ENCODE data around the gene CHST13.
"Not testable (repeated sequence)": the region's sequence is repeated elsewhere in the genome, so short reads cannot be mapped to it uniquely, and the experiment has no call there.

Gene CHST13

DNA sequence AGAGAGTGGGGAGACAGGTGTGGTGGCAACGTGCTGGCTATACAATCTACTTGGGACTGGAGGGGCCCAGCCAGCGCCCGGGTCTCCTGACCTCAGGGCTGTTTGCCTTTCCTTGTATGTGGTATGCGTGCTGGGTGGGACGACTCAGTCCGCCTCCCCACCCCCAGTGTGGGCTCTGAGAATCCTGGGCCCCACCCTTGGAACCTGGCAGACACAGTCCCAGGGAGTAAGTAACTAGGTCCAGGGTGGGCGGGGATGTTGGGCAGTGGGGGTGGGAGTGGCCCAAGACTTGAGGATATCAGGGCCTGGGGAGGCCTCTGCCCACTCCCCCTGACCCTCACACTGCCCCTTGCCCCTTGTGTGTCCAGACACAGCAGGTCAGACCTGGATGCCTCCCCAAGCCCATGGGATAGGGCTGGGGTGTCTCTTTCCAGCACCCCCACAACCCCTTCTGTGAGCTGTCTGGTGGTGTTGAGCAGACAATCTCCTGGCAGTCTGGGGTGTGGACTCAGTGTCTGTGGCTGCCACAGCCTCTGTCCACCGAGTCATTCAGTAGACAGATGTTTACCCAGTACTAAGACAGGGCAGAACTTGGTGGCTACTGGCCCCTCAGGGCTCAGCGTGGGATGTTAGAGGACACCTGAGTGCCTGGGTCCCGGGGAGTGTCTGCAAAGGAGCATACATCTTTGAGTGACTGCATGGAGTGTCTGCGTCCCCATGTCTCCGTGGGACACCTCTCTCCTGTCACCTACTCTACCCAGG lies 1.3 kb downstream of the CHST13 start:
- in situ Hi-C loops (cut with MboI; ENCODE audit: low sequenced_read_pairs), result no loop called here

DNA sequence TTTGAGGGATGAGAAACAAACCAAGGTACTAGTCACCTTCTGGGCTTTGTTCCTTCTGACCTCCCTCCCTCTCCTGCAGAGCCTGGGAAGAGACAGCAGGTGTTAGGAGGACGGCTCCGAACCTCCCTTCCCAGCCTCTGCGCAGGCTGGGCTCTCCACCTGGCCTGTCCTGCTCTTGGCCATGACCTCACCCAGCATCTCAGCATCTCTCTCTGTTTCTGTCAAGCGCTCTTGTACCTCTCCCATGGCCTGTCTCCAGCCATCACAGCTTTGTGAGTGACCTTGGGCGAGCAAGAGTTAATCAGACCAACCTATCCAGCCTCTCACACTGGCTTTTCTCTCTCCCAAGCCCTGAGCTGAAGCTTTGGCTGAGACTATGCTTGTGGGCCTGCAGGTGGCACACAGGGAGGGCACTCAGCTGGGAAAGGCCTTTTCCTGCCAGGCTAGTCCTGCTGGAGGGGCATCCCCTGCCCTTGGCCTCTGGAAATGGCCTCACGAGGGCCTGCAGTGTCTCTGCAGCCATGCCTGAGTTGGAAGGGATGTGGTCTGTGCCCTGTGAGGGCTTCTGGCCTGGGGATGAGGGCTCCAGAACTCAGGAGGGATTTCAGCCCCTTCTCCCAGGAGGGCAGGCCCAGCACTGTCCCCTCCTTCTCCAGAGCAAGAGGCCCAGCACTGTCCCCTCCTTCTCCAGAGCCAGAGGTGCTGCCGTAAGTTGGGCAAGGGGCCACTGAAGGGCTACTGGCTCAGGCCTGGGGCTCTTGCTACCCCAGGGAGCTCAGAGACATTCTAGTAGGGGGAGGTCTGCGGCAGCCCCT lies 2.1 kb downstream of the CHST13 start:
- in situ Hi-C loops (cut with MboI; ENCODE audit: low sequenced_read_pairs), result no loop called here

DNA sequence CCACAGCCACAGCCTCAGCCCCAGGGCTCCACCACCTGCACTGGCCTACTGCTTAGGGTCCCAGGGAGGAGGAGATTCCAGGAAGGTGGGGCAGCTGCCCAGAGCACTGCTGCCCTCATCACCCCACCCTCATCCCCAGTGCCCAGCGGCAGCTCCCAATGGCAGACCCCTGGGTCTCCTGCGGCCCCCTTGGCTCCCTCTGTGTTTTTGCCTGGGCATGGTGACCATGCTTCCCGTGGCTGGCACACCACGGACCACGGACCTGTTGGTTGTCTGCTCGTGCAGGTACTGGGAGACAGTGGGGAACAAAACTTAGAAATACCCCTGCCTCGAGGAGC lies 2.7 kb downstream of the CHST13 start:
- in situ Hi-C loops (cut with MboI; ENCODE audit: low sequenced_read_pairs), result no loop called here

DNA sequence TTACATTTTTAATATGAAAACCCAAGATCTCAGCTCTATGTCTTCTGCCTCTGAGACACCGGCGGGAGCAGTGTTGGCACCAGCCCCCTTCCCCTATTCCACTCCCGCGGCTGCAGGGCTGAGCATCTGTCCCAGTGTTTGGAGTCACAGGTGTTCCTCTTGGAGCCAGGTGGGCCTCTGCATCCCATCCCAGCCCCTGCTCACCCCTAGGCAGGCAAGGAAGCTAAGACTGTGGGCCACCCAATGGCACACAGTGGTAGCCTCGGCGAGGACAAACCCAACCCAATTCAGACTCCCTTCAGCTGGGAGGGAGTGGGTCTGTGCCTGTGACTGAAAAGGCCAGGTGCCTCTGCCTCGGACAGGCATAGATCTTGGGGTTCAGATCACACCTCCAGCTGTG lies 3.1 kb downstream of the CHST13 start:
- in situ Hi-C loops (cut with MboI; ENCODE audit: low sequenced_read_pairs), result no loop called here

DNA sequence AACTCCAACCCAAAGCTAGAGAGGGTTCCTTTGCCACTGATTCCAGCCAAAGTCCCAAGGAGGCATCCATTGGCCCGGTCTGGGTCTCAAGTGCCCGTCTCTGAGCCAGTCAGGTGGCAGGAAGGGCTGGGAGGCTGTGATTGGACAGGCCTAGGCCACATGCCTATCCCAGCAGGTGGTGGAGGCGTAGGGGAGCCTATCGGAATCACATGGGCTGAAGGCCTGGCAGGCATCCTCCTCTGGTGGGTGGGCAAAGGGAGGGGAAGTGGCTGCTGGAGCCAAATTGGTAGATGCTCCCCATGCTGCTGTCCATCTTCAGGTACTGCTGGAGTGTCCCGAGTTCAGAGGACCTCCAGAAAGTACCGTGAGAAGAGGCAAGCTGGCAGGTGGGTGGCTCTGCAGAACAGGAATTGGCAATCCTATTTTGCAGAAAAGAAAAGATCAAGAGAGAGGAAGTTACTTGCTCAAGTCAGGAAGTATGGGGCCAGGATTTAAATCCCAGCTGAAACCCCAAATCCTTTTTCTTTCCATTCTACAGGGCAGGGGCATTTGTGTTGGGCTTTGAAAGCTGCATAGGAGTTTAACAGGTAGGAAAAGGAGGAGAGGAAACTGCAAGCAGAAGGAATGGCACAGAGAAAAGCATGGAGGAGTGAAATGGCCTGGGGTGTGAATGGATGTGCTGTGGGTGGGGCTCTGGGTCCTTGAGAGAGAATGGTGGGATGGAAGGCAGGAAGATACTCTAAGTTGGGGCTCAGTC lies 3.7 kb downstream of the CHST13 start:
- in situ Hi-C loops (cut with MboI; ENCODE audit: low sequenced_read_pairs), result no loop called here

DNA sequence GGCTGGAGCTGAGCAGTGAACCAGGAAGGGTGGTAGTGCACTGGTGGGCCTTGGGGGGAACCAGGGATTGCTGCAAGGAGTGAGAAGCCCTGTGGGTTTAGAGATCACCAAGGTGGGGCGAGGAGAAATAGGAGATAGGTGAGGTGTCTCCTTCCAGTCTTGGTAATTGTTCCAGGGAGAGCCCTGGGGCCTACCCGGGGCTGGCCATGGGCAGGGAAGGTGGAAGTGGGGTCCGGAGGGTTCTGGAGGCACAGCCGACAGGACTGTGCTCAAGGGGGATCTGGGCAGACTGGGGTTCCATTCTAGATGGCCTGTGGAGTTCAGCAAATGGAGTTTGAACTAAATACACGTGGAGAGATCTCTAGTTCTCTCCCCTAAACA lies 4.5 kb downstream of the CHST13 start:
- in situ Hi-C loops (cut with MboI; ENCODE audit: low sequenced_read_pairs), result no loop called here

DNA sequence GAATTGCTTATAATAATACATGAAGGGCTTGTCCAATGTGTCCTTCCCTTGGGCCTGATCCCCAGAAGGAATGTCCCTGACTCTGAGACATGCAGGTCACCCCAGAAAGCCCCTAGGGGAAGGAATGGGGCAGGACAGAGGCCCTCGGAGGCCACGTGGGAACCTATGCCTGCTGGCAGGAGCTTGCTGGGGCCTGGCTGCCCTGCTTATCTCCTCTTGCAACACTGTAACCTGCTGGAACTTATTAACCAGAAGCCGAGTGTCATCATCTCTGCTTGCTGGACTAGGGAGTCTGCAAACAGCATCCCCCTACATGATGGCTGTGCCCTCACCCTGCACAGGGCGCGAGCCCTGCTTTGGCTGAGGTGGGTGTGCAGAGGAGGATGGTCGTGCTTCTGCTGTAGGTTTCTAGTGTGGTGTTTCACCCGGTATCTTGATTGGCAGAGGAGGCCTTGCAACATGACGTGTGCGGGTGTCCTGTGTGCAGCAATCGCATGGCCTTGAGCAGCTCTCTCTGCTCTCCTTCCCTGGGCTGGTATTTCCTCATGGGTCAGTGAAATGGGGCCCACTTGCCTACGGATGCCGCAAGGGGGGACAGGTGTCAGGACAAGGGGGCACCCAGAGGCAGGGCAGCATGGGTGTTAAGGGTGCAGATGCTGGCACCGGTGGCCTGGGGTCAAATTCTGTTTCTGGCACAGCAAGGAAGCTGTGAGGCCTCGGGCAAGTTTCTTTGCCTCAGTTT lies 5.0 kb downstream of the CHST13 start:
- in situ Hi-C loops (cut with MboI; ENCODE audit: low sequenced_read_pairs), result no loop called here

DNA sequence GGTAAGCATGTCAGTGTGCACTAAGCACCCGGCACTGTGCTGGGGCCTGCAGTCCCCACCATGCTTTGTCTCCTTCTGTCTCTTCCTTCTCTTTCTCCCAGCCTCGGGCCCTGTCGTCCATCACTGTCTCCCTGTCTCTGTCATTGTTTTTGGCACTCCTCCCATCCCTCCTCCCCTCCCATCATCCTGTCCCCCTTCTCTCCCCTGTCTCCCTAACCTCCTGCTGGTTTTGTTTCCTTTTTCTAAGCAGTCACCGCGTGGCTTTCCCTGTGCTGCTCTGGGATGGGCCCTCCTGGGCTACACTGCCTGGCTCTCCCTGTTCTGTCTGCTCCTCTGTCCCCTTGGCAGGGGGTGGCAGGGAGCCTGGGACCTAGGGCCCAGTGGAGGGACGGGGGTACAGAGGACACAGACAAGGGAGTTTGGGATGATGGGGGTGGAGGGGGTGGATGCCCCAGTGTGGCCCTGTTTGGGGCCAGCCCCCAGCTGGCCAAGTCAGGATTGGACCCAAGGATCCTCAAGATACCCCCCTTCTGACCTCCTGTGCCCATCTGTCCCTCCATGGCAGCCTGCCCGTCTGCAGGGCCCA lies 5.7 kb downstream of the CHST13 start:
- in situ Hi-C loops (cut with MboI; ENCODE audit: low sequenced_read_pairs), result no loop called here

DNA sequence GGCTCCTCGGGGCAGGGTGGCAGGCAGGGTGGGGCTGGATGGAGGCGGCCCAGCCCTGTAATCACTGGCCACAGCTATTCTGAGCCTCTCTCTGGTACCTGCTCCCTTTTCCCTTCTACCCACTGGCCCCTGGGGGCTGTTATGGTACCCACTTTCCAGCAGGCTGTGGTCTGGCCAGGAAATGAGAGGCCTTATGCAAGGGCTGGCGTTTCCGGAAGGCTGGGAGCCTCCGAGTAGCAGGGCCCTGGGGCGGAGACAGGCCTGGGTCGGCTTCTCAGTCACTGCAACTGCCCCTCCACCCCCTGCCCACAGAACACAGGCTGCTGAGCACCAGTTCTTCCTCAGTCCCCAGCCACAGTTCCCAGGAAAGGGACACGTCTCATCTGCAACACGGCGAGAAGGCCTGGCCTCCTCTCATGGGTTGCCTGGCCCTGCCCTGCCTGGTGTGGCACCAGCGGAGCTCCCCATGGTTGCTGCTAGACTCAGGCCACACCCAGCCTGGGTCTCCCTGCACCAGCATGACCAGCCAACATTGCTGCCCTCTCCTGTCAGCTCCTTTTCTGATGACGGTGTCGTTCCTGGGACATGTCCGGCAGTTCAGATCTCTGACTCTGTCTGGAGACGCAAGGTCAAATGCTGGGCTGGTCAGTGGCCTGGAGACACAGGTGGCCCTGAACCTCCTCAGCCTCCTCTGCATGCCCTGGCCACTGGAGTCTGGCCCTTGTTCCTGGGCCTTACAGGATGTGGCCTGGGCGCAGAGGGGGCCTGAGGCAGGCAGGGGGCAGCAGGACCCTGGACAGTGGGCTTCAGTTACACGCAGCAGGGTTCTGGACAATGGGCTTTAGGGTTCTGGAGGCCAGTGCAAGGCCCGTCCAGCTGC lies 6.5 kb downstream of the CHST13 start:
- in situ Hi-C loops (cut with MboI; ENCODE audit: low sequenced_read_pairs), result no loop called here

DNA sequence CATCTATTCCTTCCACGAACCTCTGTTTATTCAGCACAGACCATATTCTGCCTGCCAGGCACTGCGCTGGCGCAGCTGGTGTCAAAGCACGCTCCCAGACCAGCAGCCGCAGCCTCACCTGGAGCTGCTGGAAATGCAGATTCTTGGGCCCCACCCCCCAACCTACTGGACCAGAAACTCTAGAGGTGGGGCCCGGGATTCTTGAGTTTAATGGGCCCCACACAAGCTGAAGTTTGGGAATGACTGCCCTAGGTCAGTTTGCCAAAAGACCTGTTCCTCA lies 7.0 kb downstream of the CHST13 start:
- in situ Hi-C loops (cut with MboI; ENCODE audit: low sequenced_read_pairs), result no loop called here

DNA sequence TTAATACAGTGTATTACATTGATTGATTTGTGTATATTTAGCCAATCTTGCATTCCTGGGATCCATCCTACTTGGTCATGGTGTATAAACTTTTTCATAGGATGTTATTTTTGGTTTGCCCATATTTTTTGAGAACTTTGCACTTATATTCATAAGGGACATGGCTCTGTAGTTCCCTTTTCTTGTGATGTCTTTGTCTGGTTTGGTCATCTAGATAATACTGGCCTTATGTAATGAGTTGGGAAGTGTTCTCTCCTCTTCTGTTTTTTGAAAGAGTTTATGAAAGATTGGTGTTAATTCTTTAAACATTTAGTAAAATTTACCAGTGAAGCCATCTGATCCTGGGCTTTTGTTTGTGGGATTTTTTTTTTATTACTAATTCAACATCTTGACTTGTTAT lies 9.6 kb downstream of the CHST13 start:
- in situ Hi-C loops (cut with MboI; ENCODE audit: low sequenced_read_pairs), result no loop called here

DNA sequence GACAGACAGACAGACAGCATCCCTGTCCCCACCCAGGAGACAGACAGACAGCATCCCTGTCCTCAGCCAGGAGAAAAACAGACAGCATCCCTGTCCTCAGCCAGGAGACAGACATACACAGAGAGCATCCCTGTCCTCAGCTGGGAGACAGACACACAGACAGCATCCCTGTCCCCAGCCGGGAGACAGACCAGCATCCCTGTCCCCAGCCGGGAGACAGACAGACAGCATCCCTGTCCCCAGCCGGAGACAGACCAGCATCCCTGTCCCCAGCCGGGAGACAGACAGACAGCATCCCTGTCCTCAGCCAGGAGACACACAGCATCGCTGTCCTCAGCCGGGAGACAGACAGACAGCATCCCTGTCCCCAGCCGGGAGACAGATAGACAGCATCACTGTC lies 10.8 kb downstream of the CHST13 start:
- in situ Hi-C loops (cut with MboI; ENCODE audit: low sequenced_read_pairs), result not testable (repeated sequence)

DNA sequence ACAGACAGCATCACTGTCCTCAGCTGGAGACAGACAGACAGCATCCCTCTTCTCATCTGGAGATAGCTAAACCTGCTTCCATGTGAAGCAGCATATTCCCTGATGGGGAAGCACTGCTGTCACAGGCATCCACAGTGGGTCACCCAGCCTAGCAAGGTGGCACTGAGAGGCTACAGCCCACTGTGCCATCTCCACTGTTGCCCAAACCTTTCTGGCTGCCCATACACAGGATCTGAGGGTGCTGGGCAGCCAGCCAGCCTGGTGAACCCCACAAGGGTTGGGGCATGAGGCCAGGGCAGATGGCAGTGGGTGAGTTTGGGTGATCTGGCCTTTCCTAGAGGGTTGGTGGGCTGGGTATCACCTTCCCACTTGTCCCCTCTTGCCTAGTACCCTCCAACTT lies 11.7 kb downstream of the CHST13 start:
- in situ Hi-C loops (cut with MboI; ENCODE audit: low sequenced_read_pairs), result no loop called here

DNA sequence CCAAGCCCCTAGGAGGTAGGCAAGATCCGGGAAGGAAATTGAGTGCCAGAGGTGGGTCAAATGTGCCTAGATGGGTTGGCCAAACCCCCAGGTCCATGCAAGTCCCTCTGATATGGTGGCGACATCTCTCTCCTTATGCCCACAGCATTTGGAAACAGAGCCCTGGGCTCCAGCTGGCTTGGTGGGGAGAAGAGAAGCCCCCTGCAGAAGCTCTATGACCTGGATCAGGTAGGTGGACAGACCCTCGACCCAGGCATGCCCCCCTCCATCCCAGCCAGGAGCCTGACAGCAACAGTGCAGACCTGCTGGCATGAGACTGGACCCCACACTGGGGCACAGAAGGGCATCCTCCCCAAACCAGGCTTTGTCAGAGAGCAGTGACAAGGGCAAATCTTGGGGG lies 12.2 kb downstream of the CHST13 start:
- in situ Hi-C loops (cut with MboI; ENCODE audit: low sequenced_read_pairs), result no loop called here

DNA sequence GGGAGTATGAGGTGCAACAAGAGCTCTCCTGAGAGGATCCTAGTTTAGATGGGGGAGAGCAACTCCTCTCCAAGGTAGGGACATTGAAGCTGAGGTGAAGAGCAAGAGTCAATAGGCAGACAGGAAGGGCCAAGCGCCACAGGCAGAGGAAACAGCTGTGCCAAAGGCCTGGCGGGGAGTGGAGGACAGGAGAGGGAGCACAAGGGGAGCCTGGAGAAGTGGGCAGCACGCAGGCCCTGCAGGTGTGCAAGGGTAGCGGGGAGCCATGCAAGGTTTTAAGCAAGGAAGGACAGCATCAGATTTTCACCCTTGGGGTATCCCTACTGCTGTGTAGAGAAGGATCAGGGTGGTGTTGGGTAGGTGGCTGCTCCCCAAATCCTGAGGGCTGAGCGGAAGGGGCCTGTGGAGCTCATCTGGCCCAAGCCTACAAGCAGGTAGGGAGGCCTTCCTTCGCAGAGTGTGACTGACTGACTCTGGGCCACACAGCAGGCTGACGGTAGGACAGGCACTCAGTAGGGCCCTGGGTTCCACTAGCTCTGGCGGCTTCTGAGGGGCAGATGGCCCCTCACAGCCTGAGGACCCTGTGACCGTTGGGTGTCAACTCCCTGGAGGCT lies 13.3 kb downstream of the CHST13 start:
- in situ Hi-C loops (cut with MboI; ENCODE audit: low sequenced_read_pairs), result no loop called here

DNA sequence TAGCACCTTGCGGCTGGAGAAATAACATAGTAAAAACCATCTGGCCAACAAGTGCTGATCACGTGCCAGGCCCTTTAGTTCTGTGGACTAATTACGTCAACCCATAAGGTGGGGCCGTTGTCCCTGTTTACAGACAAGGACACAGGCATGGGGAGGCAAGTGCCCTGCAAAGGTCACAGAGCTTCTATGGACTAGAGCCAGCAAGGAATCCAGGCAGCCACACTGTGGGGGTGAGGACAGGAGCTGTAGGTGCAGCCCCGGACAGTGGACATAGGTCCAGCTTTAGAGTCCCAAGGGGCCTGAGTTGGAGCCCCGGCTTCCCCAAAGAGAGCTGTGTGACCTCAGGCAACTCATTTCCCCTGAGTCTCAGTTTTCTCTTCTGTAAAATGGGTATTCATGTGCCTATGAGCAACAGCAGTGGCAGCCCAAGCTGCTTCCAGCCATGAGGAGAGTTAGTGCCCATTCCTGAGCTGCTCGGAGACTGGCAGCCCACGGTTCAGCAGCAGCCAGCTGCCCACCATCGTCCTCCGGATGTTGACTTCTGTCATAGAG lies 13.9 kb downstream of the CHST13 start:
- in situ Hi-C loops (cut with MboI; ENCODE audit: low sequenced_read_pairs), result no loop called here

DNA sequence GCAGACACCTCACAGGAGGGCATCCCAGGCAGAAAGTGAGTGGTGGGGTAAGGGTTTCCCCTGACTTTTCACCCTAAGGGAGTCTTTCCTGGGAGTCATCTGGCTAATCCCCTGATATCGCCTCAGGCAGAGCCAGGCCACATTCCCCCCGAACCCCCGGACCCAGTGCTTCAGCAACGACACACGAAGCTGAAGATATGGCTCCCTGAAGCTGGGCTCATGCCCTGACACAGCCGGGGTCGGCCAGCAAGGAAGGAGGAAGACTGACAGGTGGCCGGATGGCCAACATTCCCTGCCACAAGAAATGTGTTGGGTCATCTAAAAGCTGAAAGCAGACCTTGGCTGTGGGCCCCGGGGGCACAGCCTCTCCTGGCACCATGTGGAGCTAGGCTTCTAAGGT lies 14.4 kb downstream of the CHST13 start:
- in situ Hi-C loops (cut with MboI; ENCODE audit: low sequenced_read_pairs), result no loop called here

DNA sequence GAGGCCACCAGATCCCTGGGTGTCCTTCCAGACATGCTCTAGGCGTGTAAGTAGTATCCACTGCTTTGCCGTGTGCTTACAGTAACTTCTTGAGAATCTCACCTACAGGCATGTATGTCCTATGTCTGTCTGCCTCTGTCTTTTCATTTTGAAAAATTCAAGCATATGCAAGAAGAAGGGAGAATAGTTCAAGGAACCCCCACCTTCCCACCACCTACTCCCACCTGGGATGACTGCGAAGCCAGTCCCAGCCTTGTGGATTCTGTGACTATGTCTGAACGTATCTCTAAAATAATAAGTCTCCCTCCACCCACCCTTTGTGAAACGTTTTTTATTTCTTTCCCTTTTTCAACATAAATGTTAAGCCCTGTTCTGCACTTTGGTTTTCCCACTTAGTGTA lies 15.0 kb downstream of the CHST13 start:
- in situ Hi-C loops (cut with MboI; ENCODE audit: low sequenced_read_pairs), result no loop called here

DNA sequence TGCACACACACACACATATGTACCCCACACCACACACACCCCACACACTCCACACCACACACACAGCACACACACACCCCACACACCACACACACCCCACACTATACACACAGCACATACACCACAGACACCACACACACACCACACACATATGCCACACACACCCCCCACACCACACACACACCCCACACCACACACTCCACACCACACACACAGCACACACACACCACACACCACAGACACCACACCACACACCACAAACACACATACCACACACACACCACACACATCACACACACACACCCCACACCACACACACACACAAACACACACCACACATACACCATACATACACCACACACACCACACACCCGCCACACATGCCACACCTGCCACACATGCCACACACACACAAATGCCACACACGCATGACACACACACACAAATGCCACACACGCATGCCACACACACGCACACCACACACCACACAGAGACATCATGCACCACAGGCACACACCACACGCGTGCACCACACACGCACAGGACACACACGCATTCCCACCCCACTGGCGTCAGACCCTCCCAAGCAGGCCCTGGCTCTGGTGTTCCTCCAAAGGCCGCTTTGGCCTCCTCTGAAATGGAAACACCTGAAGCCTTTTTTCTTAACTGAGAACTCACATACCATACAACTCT lies 15.7 kb downstream of the CHST13 start:
- in situ Hi-C loops (cut with MboI; ENCODE audit: low sequenced_read_pairs), result no loop called here

Data from HL-60/S4 treated with retinoic acid at 250 ng/mL for 4 days and 3 days (cell line).